ENCODE data around the gene TMEM245.

- TF ChIP-seq CTCF (IDR thresholded peaks at IDR 0.05; ENCODE audit: low read length), result no peak
- no peak for TF ChIP-seq EZH2 (IDR thresholded peaks at IDR 0.05; ENCODE audit: borderline replicate concordance, low read length)
Measured at GRCh38 chr9:108967916-108968315, 151.8 kb downstream of the TMEM245 start.

All from OCI-LY1 (cell line).